Neuronal stem cell (in vitro differentiated cells): ENCODE data around the gene SEPHS2.

ENCODE experiments used
- DNase-seq: peaks from one replicate; pipeline ENCODE4 v3.0.0-alpha.2; 2013; ENCODE audit warnings: low spot score
- H2AFZ ChIP-seq: one replicate; pipeline ENCODE4 v1.6.1; 2013; ENCODE audit warnings: mild to moderate bottlenecking, low read length, inconsistent platforms
- H2AK5ac ChIP-seq: 2 replicates; pipeline ENCODE4 v1.6.1; 2013; ENCODE audit warnings: low read depth, mild to moderate bottlenecking, inconsistent platforms, low read length, moderate library complexity, mixed read lengths
- H2BK120ac ChIP-seq: 2 replicates; pipeline ENCODE4 v1.6.1; 2013; ENCODE audit warnings: low read depth, mild to moderate bottlenecking, inconsistent platforms, low read length, moderate library complexity, mixed read lengths
- H2BK12ac ChIP-seq: one replicate; pipeline ENCODE4 v1.6.1; 2013; ENCODE audit warnings: low read length, inconsistent platforms
- H2BK15ac ChIP-seq: 2 replicates; pipeline ENCODE4 v1.6.1; 2013; ENCODE audit warnings: mild to moderate bottlenecking, low read length, inconsistent platforms, mixed read lengths
- H2BK5ac ChIP-seq: one replicate; pipeline ENCODE4 v1.6.1; 2013; ENCODE audit warnings: inconsistent platforms, mild to moderate bottlenecking, low read length, moderate library complexity
- H3K14ac ChIP-seq: one replicate; pipeline ENCODE4 v1.6.1; 2013; ENCODE audit warnings: low read length, inconsistent platforms
- H3K18ac ChIP-seq: 2 replicates; pipeline ENCODE4 v1.6.1; 2013; ENCODE audit warnings: low read length, inconsistent platforms
- H3K23ac ChIP-seq: 2 replicates; pipeline ENCODE4 v1.6.1; 2013; ENCODE audit warnings: low read depth, mild to moderate bottlenecking, mixed read lengths, low read length, inconsistent platforms; ENCODE audit not compliant: poor library complexity
- H3K27ac ChIP-seq: replicated peaks from 3 replicates; pipeline ENCODE4 v1.5.1; 2013; ENCODE audit warnings: low read length, inconsistent platforms
- H3K27me3 ChIP-seq, 3 experiments: 2 replicates each; pipeline ENCODE4 v1.6.1; 2013; ENCODE audit warnings: low read length in 3 of 3, mild to moderate bottlenecking in 2 of 3, inconsistent platforms in 1 of 3, low read depth in 1 of 3, mixed read lengths in 1 of 3, moderate library complexity in 1 of 3; ENCODE audit not compliant: control insufficient read depth in 3 of 3, insufficient read depth in 3 of 3
- H3K36me3 ChIP-seq, 2 donors: replicated peaks in 1 of 2; 2 replicates each; pipeline ENCODE4 v1.6.1; 2013; ENCODE audit warnings: low read length in 2 of 2; ENCODE audit not compliant: control insufficient read depth in 2 of 2, insufficient read depth in 2 of 2
- H3K4ac ChIP-seq: 2 replicates; pipeline ENCODE4 v1.6.1; 2013; ENCODE audit warnings: inconsistent platforms, mild to moderate bottlenecking, low read length, moderate library complexity
- H3K4me1 ChIP-seq, 2 donors: 1 replicate in 1 of 2; 2 replicates in 1 of 2; pipeline ENCODE4 v1.6.1; 2013; ENCODE audit warnings: low read length in 2 of 2, low read depth in 1 of 2; ENCODE audit not compliant: control insufficient read depth in 2 of 2, insufficient read depth in 1 of 2
- H3K4me2 ChIP-seq: one replicate; pipeline ENCODE4 v1.6.1; 2013; ENCODE audit warnings: mild to moderate bottlenecking, low read length, inconsistent platforms; ENCODE audit not compliant: insufficient read depth, poor library complexity, severe bottlenecking
- H3K4me3 ChIP-seq, 2 donors: 2 replicates each; pipeline ENCODE4 v1.5.1; 2013; ENCODE audit warnings: low read length in 2 of 2, mild to moderate bottlenecking in 2 of 2, inconsistent platforms in 1 of 2, moderate library complexity in 1 of 2
- H3K79me1 ChIP-seq: one replicate; pipeline ENCODE4 v1.6.1; 2013; ENCODE audit warnings: low read depth, mild to moderate bottlenecking, inconsistent platforms, low read length, moderate library complexity
- H3K9ac ChIP-seq: one replicate; pipeline ENCODE4 v1.6.1; 2013; ENCODE audit warnings: mild to moderate bottlenecking, low read depth, low read length, inconsistent platforms; ENCODE audit not compliant: poor library complexity
- H3K9me3 ChIP-seq, 2 donors: replicated peaks in 1 of 2; 2 replicates each; pipeline versions ENCODE3 to v1.6.1; 2013; ENCODE audit warnings: low read length in 2 of 2, mild to moderate bottlenecking in 2 of 2, inconsistent platforms in 1 of 2, low read depth in 1 of 2, mixed read lengths in 1 of 2, moderate library complexity in 1 of 2; ENCODE audit not compliant: control insufficient read depth in 2 of 2, insufficient read depth in 1 of 2
- H4K8ac ChIP-seq: one replicate; pipeline ENCODE4 v1.6.1; 2013; ENCODE audit warnings: low read depth, mild to moderate bottlenecking, inconsistent platforms, low read length, moderate library complexity
- H4K91ac ChIP-seq: one replicate; pipeline ENCODE4 v1.6.1; 2013; ENCODE audit warnings: low read length, low read depth, mild to moderate bottlenecking, inconsistent platforms; ENCODE audit not compliant: poor library complexity
- WGBS, 2 donors: extraction: QIAGEN DNeasy Blood & Tissue Kit; methylation state at CpG; one replicate each; pipeline ENCODE4 v1.1.7; 2013; ENCODE audit warnings: missing lambda C conversion rate in 2 of 2, mixed read lengths in 1 of 2; ENCODE audit not compliant: insufficient read length in 2 of 2, insufficient replicate concordance in 1 of 2; ENCODE audit errors: extremely low coverage in 2 of 2; 5-methylcytosine and 5-hydroxymethylcytosine counted together

Gene SEPHS2

DNA sequence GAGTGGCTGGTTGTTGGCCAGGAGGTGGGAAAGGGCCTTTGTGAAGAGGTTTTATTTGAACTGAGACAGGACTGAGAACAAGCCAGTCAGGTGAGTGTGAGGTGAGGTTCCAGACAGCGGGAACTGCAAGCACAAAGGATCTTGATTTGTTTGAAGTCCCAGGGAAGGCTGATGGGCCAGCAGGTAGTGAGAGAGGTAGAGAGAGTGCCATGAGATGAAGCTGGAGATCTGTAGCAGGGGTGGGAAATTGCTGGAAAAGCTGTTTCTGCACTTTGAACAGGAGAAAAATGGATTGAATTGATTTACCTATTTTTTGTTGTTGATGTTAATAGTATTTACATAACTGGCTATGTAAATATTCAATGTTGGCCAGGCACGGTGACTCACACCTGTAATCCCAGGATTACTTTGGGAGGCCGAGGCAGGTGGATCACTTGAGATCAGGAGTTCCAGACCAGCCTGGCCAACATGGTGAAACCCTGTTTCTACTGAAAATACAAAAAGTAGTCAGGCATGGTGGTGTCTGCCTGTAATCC is 8.1 kb downstream of the SEPHS2 start:
- H2AFZ ChIP-seq, result no peak overlapping the region
- H2BK15ac ChIP-seq, result no peak overlapping the region
- H3K9ac ChIP-seq, result no peak overlapping the region
- H3K14ac ChIP-seq, result no peak overlapping the region
- no peak overlapping the region for H2AK5ac ChIP-seq
- no peak overlapping the region for H4K91ac ChIP-seq
- H3K4me2 ChIP-seq, result no peak overlapping the region
- H2BK12ac ChIP-seq, result no peak overlapping the region
- H3K9me3 ChIP-seq, result no peaks in the 10 kb centered on the region
- no peak overlapping the region for H3K18ac ChIP-seq
- no peak overlapping the region for H2BK120ac ChIP-seq
- no peak for DNase-seq
- WGBS, 2 donors, result no CpG with 5 or more reads among the region's 3 CpGs
- H3K27me3 ChIP-seq, result peaks cover 0 to 10% (median 0%) of the 10 kb centered on the region in 3 experiments
- H2BK5ac ChIP-seq, result no peak overlapping the region
- no peak overlapping the region for H3K27ac ChIP-seq
- no peaks in the 10 kb centered on the region for H3K79me1 ChIP-seq
- H3K4me1 ChIP-seq, result no peaks in the 10 kb centered on the region
- H4K8ac ChIP-seq, result no peak overlapping the region
- no peak overlapping the region for H3K4me3 ChIP-seq
- H3K36me3 ChIP-seq, result no peaks in the 10 kb centered on the region
- no peak overlapping the region for H3K23ac ChIP-seq
- H3K4ac ChIP-seq, result no peak overlapping the region

DNA sequence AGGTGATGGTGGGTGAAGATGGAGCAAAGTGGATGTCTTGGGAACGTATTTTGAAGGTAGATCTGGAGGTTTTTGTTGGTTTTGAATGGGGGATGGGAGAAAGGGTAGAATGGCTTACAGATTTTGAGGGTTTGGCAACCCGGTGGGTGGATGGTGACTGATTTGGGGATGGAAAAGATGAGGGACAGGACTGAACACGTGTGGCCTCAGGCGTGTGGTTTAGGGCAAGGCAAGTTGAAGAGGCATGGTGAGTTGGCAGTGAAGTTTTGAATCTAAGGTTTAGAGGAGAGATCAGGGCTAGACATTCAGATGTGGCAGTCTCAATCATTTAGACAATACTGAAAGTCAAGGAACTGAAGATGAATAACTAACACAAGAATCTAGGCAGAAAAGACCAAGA is 10.8 kb downstream of the SEPHS2 start:
- WGBS, 2 donors, result 100% methylated on average over 1 of the region's 4 CpGs; no CpG with 5 or more reads in 1 of the 2 donors

DNA sequence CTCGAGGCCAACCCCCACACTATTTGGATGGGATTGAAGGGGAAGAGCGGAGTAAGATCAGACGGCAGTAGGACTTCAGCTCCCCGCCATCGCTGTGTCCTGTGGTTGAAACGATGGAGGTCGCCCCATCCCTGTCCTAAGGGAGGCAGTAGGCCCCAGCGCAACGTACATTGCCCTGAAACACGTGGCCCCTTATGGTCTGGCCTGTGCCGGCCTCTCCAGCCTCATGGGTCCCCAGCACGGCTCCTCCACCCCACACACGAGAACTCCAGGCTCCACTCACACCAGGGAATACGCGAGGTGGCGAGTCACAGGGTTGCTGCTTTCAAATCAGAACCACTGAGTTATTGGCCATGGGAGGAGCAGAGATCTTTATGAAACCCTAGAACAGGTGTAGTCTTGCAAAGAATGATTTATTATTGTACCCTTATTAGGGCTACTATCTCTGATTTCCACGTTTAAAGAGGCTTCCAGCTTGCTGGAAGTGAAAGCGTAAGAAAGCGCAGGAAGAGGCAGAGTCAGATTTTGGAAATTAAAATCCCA is 15.2 kb downstream of the SEPHS2 start:
- H3K4me3 ChIP-seq, result peak overlapping the region; percentile 49 to 73
- WGBS, 2 donors, result no CpG with 5 or more reads among the region's 19 CpGs

More for the DNA sequence above, 10.8 kb downstream of the SEPHS2 start:
- Histone ChIP-seq H2BK12ac (no peak overlapping the region), H3K4ac (no peak overlapping the region), H3K9ac (no peak overlapping the region), H3K79me1 (no peaks in the 10 kb centered on the region), H3K36me3 (no peaks in the 10 kb centered on the region), H2AFZ (no peak overlapping the region), H4K8ac (no peak overlapping the region), H3K9me3 (no peaks in the 10 kb centered on the region), H3K4me1 (peaks cover 4 to 5% of the 10 kb centered on the region in 2 donors), H2BK5ac (no peak overlapping the region), H3K18ac (no peak overlapping the region), H3K27ac (no peak overlapping the region), H2AK5ac (no peak overlapping the region), H3K4me2 (no peak overlapping the region), H3K4me3 (no peak overlapping the region), H3K27me3 (peaks cover 0 to 10% (median 0%) of the 10 kb centered on the region in 3 experiments), H2BK15ac (no peak overlapping the region), H4K91ac (no peak overlapping the region), H3K23ac (no peak overlapping the region), H3K14ac (no peak overlapping the region), H2BK120ac (no peak overlapping the region)
- no peak for DNase-seq

DNA sequence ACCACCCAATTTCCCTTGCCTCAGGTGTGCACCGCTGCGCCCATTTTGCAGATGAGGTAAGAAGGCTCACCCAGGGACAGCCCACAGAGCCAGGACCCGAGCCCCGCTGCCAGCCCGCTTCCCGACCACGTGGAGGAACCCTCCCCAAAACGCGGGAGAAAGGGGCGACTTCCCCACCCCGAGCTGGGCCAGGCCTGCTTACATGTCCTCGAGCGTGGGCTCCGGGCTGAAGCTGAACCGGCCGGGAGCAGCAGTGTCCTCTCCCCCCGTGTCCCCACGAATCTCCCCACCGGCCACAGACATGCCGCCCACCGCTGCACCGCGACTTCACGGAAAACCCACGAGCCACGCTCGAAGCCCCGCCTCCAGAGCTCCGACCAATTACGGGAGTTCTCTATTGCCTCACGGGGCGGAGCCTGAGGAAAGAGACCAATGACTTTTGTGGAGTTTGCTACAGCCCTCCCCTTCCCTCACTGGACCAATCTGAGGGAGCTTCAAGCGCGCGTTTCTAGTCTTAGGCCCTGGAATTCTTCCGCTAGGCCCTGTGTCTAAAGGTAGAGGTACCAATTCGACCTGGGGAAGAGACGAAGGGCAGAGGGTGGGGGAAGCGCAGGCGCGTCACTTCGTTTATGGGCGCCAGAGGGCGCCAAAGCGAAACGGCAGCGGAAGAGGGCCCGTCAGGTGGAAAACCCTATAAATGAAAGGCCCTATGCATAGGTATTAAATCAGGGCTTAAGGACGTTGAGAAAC is 15.8 kb downstream of the SEPHS2 start, which contains the start of gene DCTPP1:
Gene DCTPP1 (minus strand): TSS at position 353 of the 750 bp plus-strand sequence. CDS start 50 bp downstream, at position 303.
- no peaks in the 10 kb centered on the region for H3K9me3 ChIP-seq

More for the DNA sequence above, 15.2 kb downstream of the SEPHS2 start:
- Histone ChIP-seq H3K4ac (no peak overlapping the region), H3K36me3 (peaks cover 8 to 21% of the 10 kb centered on the region in 2 donors), H2BK15ac (peak overlapping the region; percentile 34), H2AK5ac (no peak overlapping the region), H4K8ac (peak overlapping the region; percentile 99), H2BK120ac (no peak overlapping the region), H3K4me1 (peaks cover 4 to 13% of the 10 kb centered on the region in 2 donors), H3K18ac (peak overlapping the region; percentile 27), H3K79me1 (peaks cover 5% of the 10 kb centered on the region), H3K9me3 (no peaks in the 10 kb centered on the region), H2BK5ac (no peak overlapping the region), H3K14ac (peak overlapping the region; percentile 65), H4K91ac (no peak overlapping the region), H3K4me2 (no peak overlapping the region), H3K27ac (peak overlapping the region; percentile 66), H2BK12ac (no peak overlapping the region), H2AFZ (peak overlapping the region; percentile 89), H3K9ac (no peak overlapping the region), H3K23ac (peak overlapping the region; percentile 14), H3K27me3 (peaks cover 0 to 7% (median 0%) of the 10 kb centered on the region in 3 experiments)
- DNase-seq, result no peak

More for the DNA sequence above, 15.8 kb downstream of the SEPHS2 start, which contains the start of gene DCTPP1:
- H2BK120ac ChIP-seq, result no peak within 1 kb of the TSS
- peaks cover 8 to 27% of the 10 kb centered on the region in 2 donors for H3K36me3 ChIP-seq
- H2BK5ac ChIP-seq, result peak within 1 kb of the TSS; percentile 61
- peak within 1 kb of the TSS; percentile 73 to 92 for H3K4me3 ChIP-seq
- peaks cover 0 to 4% (median 0%) of the 10 kb centered on the region in 3 experiments for H3K27me3 ChIP-seq
- H2AK5ac ChIP-seq, result peak within 1 kb of the TSS; percentile 95
- H4K91ac ChIP-seq, result no peak within 1 kb of the TSS
- peak within 1 kb of the TSS; percentile 89 for H3K4me2 ChIP-seq
- H4K8ac ChIP-seq, result peak within 1 kb of the TSS; percentile 99
- H3K27ac ChIP-seq, result peak within 1 kb of the TSS; percentile 66
- H3K23ac ChIP-seq, result peak within 1 kb of the TSS; percentile 48
- no peak within 1 kb of the TSS for H3K4ac ChIP-seq
- H3K18ac ChIP-seq, result peak within 1 kb of the TSS; percentile 97
- peak within 1 kb of the TSS; percentile 65 for H2BK12ac ChIP-seq
- peaks cover 5% of the 10 kb centered on the region for H3K79me1 ChIP-seq
- peak within 1 kb of the TSS; percentile 34 for H2BK15ac ChIP-seq
- WGBS, 2 donors, result no CpG with 5 or more reads among the region's 49 CpGs
- peak within 1 kb of the TSS; percentile 89 for H2AFZ ChIP-seq
- peak; percentile 97 for DNase-seq
- peaks cover 4 to 13% of the 10 kb centered on the region in 2 donors for H3K4me1 ChIP-seq
- peak within 1 kb of the TSS; percentile 95 for H3K9ac ChIP-seq
- H3K14ac ChIP-seq, result peak within 1 kb of the TSS; percentile 85
